GM18870 (cell line): ENCODE data around the gene PGRMC2.

Experiments
- ATAC-seq: cut with Tn5 transposase; IDR thresholded peaks from one replicate; pipeline ENCODE4 v1.9.1; 2021; ENCODE audit warnings: moderate library complexity; ENCODE audit not compliant: unreplicated experiment

PGRMC2 gene

DNA sequence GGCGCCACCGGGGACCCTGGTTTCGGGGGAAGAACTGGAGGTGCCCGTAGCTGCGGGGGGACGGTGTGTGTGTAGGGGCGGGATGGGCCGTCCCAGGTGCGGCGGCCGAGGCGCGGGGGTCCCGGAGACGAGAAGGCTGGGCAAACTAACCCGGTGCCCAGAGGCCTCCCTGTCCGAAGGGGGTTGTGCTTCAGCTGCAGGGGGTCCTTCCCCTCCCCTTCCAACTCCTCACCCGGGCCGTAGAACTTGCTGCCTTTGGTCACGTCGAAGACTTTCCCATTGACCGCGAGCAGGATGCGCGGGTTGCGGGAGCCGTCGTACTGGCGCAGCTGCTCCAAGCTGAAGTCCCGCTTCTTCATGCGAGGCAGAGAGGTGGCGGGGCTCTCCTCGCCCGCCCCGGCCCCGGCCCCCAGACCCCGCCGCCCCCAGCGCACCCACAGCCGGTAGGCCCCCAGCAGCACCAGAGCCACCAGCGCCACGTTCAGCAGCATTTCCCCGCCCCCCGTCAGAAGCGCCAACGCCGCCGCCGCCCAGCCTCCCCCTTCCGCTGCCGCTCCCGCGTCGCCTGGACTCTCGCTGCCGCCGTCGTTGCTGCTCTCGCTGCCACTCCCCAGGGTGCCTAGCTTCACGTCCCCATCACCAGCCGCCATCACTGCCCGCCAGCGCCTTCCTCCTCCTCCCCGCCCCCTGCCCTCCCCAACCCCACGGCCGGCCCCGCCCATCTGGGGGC lies at the start of gene PGRMC2:
Gene PGRMC2, minus strand, starts transcription at position 673 of the 730 bp plus-strand sequence. Its CDS starts 23 bp downstream, at position 650.
- ATAC-seq, result peak; percentile 3

DNA sequence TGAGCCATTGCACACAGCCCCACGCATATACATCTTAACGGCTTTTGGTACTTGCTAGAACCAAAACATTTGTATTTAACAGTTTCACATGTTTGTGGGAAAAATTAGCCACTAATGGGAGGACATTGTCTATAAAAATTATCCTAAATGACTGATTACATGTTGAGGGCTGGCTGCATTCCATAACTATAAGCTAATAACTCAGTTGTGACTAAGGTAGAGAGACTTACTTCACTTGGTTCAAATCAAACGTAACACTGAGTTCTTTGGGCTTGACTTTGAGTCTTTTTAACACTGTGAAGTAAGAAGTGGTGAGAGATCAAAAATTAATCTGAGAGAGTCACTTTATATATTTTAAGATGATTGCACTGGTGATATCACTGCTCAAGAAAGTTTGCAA lies 47.9 kb upstream of the PGRMC2 start:
- ATAC-seq, result no peak

GRCh38 chr4:128334256-128334655 lies 46.6 kb upstream of the PGRMC2 start:
- no peak for ATAC-seq

DNA sequence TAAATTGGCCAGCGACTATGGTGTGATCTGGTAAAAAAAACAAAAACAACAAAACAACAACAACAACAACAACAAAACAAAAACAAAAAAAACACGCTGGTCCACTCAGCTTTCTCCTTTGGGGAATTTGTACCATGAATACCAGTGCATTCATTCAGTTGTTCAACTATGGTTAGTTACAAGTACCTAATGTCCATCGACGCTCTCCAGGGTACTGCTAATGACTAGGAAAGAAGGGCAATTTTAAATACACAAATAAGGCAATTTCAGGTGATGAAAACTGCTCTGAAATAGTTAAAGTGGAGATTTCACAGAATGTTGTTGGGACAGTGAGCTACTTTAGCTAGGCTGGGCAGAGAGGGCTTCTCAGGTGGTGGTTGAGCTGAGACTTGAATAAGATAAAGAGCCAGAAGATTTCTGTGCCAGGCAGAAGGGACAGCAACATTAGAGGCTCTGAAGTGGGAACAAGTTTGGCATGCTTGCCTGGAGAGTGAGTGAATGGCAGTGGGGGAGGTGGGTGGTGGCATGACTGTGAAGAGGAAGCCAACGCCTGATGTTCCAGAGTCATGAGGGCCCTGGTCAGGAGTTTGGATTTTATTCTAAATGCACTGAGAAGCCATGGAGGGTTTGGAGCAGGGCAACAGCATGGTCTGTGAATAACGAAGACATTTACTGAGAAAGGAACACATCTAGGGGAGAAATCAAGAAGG lies 45.9 kb upstream of the PGRMC2 start:
- ATAC-seq, result no peak

GRCh38 chr4:128332081-128332480 lies 44.5 kb upstream of the PGRMC2 start:
- no peak for ATAC-seq

DNA sequence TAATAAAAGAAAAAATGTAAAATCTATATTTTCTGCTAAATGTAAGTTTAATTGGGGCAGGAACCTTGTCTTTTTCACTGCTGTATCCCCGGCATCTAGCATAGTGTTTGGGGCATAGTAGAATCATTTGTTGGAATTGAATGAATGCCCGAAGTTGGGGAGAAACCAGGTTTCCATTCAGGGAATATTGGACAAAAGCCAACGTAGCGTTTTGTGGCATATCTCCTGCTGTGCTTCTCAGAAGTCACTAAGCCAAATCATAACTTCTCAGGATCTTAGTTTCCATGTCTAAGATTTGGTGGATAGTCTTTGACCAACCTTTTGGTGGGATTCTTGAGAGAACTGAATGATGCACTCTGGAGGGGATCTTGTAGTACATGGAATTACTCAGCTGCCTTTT lies 42.0 kb upstream of the PGRMC2 start:
- no peak for ATAC-seq

- no peak for ATAC-seq
Observed at GRCh38 chr4:128328106-128328505, 40.5 kb upstream of the PGRMC2 start.

- ATAC-seq, result no peak
Observed at GRCh38 chr4:128323401-128323800, 35.8 kb upstream of the PGRMC2 start.

- no peak for ATAC-seq
Observed at GRCh38 chr4:128322986-128323385, 35.4 kb upstream of the PGRMC2 start.

DNA sequence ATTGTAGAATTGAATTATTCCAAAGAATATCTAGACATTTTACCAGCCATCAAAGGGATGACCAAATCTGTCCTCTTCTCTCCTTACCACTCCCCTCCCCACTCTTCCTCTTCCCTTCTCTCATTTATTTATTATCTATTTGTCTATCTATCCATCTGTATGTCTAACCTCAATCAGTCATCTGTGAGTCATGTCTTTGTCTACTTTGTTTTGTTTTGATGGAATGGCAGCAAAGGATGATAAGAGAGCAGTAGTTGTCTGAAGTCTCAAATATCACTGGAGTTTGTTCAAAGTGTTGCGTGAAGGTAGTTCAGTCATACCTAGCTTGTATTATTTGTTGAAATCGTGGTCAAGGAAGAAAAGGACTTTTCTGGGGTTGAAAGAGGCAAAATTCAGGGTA lies 34.7 kb upstream of the PGRMC2 start:
- no peak for ATAC-seq

DNA sequence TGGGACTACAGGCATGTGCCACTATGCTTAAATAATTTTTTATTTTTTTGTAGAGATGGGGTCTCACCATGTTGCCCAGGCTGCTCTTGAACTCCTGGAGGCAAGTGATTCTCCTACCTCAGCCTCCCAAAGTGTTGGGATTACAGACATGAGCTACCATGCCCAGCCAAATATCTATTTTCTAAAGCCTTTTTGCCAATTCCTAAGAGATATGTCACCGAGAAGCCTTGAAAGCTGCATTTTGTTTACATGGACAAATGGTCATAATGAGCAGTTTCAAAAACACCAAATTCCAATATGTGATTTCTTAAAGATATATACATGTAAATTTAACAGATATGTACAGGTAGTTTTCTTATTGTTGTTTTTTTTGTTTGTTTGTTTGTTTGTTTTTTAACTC lies 33.0 kb upstream of the PGRMC2 start:
- ATAC-seq, result no peak

GRCh38 chr4:128315756-128316520 lies 28.3 kb upstream of the PGRMC2 start:
- no peak for ATAC-seq

DNA sequence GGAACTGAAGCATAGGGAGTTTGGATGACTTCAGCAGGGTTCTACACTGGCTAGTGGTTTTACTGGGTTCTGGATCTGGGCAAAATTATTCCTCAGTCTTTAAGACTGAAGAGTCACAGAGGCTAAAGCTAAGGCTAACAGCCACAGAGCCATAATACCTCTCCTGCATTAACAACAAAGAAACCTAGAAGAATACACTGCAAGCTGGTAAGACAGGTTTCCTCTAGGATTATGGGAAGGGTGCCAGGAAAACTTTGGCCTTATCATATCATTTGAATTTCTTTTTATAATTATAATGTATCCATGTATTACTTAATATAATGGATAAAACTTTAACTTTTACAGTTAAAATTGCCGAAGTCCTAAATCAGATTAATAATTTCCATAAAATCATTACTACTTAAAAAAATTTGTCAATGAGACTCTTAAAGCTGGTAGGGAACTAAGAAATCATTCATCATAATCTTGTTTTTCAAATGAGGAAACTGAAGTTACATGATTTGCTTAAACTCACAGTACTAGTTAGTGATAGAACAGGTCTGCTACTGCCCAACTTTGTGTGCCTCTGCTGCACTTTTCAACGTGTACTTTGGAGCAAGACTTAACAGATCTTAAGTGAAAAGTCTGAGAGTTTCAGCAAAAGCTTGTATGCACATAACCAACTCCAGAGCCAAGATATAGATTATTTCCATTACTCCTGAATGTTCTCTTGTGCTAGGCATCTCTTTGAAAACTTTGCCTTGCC lies 24.2 kb upstream of the PGRMC2 start:
- ATAC-seq, result no peak

DNA sequence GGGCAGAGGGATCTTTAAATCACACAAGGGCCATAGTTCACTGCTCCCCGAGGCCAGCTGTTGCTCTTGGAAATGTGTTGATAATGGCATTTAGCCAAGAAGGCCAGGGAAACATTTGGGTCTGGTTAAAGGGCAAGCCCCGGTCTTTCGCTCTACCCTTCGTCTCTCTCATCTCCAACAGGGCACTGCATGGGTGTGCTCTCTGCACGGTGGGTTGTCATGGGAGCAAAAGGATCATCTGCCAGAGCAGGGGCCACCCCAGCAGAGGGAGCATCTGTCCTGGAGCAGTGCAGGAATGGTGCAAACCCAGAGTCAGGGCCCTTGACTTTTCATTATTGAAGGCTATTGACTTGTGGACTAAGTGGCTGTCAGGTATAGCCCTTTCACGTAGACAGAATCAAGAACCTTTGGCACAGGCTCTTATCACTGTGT lies 22.7 kb upstream of the PGRMC2 start:
- no peak for ATAC-seq

DNA sequence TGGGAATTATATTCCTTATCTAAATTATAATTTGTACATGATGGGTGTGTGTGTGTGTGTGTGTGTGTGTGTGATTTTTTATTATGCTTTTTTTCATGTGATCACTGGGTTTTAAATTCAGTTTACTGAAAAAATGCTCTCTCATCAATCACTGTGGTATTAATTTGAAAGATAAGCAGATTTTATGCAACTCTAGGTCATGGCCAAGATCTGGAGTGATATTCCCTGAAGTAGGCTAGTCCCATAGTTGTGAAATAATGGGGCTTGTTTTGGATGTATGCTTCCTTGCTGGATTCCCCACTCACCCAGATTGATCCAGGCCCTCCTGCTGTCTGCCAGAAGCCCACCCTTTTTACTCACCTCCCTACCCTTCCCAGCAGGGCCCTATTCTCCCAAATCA lies 22.0 kb upstream of the PGRMC2 start:
- no peak for ATAC-seq

DNA sequence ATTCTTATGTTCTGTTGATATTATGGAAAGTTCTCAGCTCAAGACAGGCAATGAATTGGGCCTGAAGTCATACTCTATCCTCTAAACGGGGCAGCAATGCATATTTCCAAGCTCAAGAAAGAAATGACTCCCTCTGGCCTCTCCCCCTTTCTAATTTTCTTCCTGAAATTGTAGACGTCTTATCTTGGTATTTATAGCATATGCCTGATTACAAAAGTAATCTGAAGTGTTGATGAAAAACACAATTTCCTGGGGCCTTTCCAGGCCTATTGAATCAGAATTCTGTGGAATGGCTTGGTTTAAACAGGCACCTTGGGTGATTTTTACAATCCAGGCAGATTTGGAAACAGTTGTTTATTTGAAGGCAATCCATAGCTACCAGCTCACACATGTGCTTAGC lies 21.4 kb upstream of the PGRMC2 start:
- ATAC-seq, result no peak

DNA sequence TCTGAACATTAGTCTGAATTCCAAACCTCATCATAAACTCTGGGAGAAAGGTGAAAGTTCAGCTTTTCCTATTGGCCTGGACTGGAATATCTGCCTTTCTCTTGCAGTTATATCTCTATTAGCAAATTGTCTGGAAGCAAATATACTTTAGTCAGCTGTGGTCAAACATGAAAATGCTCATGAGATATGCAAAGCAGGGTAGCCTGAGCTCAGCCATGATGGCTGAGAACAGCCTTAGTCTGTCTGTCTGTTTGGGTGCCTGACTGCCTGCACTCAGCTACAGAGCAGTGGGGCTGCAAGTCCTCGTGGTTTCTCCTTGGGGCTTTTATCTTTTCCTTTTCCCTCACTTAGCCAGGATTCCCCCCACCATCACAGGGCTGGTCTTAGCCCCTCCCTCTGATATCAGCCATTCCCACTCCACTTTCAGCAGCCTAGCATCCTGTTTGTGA lies 19.5 kb upstream of the PGRMC2 start:
- ATAC-seq, result peak; percentile 56

DNA sequence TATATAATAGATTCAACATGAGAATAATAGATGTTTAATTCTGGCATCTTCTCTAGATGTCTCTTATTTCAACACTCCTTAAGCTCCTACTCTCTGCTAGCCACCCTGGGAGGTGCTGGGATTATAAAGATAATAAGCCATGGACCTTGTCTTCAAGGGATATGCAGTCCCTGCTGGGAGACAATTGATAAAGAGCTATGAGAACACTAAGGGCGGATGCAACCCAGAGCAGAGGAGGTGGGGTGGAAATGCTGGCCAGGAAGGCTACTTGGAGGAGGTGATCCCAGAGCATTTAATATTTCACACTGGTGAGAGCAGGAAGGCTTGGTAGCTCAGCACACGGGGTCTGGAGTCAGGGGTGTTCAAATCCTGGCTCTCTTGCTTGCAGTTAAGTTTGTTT lies 18.3 kb upstream of the PGRMC2 start:
- no peak for ATAC-seq

DNA sequence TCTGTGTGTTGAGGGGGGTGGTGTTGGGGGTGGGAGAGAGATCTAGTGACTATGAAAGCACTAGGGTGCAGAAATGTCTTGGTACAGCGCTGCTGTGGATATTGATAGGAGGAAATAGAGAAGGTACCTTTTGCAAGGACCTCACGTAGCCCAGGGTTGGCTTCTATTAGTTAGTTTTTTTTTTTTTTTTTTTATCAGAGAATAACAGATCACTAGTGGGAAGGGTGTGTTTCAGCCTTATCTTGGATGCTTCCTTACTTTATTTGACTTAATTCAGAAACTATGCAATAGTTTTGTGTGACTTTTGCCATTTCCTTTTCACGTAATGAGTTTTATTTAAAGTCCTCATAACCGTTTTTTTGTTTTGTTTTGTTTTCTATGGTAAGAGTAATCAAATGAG lies 16.4 kb upstream of the PGRMC2 start:
- ATAC-seq, result no peak

DNA sequence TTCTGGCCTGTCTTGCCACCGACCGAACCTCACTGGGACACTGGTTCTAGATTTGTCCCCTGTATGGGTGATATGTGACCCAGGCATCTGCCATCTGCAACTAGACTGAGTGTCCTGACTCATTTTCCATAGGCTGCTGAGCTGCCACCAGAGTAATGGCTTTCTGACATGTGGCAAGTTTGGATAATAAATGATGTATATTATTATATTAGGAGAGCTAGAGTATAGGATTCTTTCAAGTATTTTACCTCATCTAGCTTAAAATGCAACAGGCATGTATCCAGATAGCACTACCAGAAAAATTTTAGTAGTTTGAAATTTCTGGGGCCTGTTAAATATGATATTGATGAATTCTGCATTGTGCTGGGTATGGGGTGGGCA lies 15.8 kb upstream of the PGRMC2 start:
- ATAC-seq, result no peak

GRCh38 chr4:128301979-128302378 lies 14.4 kb upstream of the PGRMC2 start:
- ATAC-seq, result no peak
